Omental fat pad (tissue), 4 donors: ENCODE results near the gene HSFX4. TPM values are rescaled to one million over a fixed set of nuclear protein-coding genes. Genes with fewer than 3 reads are reported as not detected.
A peak's percentile ranks its signal among the peaks of the same experiment; 100 is the strongest.

Experiments used
- ATAC-seq: fragments of 150-250 bp; one replicate; pipeline ENCODE4 v1.9.1; 2016; ENCODE audit warnings: mild to moderate bottlenecking, moderate library complexity; ENCODE audit not compliant: low FRiP score
- DNase-seq: peaks from one replicate; pipeline ENCODE4 v3.0.0-alpha.2; 2019; ENCODE audit warnings: low spot score
- total RNA-seq, 4 donors: library from RNA; depleted of rRNA; stranded (reverse); fragments of >200 nt; gene quantifications; one replicate each; pipeline ENCODE4 v1.1.0, GENCODE V29; 2016
- TF ChIP-seq, protein P1 (sequence below), 3 donors: fragments of 450-650 bp; IDR thresholded peaks; one replicate each; pipeline ENCODE4 v1.5.1; 2016 to 2017; ENCODE audit warnings: antibody characterized with exemption in 3 of 3, mild to moderate bottlenecking in 3 of 3, moderate library complexity in 2 of 3

The HSFX4 gene
- total RNA-seq, 4 donors from 2014 or later = not detected

DNA sequence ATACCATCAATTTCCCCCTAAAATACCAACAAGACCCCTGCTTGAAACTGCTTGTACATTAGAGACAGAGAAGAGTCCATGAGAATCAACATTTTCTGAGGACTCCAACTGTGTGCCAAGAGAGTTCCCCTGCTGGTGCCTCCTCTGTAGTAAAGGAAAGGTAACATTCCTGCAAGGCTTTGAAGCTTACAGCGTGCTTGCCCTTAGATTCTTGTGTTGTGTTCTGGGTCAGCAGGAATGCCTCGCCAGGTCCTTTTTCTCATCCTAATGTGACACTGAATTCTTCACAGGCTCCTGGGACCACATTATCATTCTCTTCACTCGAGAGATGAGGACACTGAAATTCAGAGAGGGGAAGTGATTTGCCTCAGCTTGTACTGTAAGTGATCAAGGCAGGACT, 18.6 kb downstream of the HSFX4 start:
- DNase-seq (no peak), ATAC-seq (no peak)
- TF ChIP-seq, protein P1, sequence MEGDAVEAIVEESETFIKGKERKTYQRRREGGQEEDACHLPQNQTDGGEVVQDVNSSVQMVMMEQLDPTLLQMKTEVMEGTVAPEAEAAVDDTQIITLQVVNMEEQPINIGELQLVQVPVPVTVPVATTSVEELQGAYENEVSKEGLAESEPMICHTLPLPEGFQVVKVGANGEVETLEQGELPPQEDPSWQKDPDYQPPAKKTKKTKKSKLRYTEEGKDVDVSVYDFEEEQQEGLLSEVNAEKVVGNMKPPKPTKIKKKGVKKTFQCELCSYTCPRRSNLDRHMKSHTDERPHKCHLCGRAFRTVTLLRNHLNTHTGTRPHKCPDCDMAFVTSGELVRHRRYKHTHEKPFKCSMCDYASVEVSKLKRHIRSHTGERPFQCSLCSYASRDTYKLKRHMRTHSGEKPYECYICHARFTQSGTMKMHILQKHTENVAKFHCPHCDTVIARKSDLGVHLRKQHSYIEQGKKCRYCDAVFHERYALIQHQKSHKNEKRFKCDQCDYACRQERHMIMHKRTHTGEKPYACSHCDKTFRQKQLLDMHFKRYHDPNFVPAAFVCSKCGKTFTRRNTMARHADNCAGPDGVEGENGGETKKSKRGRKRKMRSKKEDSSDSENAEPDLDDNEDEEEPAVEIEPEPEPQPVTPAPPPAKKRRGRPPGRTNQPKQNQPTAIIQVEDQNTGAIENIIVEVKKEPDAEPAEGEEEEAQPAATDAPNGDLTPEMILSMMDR (IDR thresholded peaks at IDR 0.05) = no peak

DNA sequence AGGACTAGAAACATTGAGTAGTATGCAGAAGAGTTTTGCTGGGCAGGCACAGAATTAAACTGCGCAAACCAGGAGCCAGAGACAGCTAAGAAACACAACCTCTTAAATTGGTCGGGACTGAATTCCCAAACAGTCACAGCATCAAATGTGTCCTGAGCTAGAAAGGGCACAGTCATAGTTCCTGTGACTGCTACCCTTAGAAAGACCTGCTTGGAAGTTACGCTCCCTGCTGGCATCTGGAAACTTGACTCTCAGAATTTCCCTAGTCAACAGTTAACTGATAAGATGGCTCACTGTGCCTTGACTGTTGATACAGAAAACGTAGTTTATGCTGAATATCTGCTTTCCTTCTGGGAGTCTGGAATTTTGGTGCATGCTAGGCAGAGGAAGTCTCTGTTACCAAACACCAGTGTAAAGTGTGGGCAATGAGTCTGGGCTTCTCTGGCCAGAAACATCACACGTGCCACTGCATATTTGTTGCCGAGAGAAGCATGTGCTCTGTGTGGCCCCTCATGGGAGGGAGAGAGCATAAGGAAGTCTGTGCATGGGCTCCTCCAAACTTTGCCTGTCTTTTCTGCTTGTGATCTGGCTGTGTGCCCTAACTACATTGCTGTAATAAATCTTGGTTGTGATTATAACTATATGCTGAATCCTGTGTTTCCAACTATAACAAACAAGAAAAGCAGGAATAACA, 20.5 kb downstream of the HSFX4 start:
- TF ChIP-seq, protein P1 (IDR thresholded peaks at IDR 0.05) = no peak
- DNase-seq (no peak), ATAC-seq (no peak)

DNA sequence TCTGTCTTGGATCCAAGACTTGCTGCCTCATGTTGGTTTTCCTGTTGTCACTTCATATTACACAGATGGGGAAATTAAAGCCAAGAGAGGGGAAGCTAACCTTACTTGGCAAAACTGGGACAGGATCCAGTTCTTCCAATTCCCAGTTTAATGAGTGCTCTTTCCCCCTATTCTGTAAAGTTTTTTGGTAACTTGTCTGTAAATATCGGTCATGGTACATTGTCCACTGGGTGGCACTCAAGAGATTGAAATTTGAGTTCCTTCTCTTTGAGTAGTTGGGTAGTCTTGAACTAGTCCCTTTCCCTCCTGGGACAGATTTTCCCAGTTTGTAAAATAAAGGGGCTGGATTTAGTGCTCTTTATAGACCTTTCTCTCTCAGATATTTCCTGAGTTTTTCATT, 21.3 kb downstream of the HSFX4 start:
- ATAC-seq = no peak
- DNase-seq = no peak
- TF ChIP-seq, protein P1 (IDR thresholded peaks at IDR 0.05) = no peak

DNA sequence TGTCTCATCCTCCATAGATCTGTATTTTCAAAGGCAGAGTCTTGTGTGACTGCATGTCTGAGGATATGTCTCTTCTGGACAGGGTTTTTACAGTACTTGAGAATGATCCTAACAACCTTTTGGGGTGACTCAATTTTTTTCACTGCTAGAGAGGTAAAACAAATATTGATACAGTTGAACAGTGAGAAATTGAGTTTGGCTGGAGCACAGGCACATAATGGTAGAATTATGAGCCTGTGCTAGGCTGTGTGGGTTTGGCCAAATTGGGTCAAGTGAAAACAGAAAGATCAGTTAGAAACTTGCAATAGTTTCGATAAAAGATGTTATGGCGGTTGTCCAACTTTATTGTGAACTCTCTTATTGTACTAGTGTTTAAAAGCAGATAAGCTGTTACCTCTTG, 32.2 kb downstream of the HSFX4 start:
- TF ChIP-seq, protein P1 (IDR thresholded peaks at IDR 0.05) = no peak
- no peak for ATAC-seq
- no peak for DNase-seq

DNA sequence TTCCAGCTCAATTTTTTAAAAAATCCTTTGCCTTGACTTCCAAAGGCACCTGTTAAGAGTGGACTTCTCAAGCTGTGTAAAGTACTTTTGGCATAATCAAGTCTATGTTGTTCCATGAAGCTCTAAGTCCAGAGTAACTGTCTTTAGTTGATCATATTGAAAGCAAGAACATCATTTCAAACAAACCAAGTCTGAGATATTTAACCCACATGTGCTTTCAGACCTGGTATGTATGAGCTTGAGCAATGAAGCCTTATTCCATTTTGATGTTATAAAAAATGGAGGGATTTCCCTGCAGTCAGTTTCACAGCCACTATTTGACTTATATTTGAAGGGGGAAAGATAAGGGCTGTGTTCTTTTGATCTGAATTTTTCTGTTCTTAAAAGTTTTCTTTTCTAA, 32.6 kb downstream of the HSFX4 start:
- TF ChIP-seq, protein P1 (IDR thresholded peaks at IDR 0.05) = no peak
- no peak for ATAC-seq
- no peak for DNase-seq

DNA sequence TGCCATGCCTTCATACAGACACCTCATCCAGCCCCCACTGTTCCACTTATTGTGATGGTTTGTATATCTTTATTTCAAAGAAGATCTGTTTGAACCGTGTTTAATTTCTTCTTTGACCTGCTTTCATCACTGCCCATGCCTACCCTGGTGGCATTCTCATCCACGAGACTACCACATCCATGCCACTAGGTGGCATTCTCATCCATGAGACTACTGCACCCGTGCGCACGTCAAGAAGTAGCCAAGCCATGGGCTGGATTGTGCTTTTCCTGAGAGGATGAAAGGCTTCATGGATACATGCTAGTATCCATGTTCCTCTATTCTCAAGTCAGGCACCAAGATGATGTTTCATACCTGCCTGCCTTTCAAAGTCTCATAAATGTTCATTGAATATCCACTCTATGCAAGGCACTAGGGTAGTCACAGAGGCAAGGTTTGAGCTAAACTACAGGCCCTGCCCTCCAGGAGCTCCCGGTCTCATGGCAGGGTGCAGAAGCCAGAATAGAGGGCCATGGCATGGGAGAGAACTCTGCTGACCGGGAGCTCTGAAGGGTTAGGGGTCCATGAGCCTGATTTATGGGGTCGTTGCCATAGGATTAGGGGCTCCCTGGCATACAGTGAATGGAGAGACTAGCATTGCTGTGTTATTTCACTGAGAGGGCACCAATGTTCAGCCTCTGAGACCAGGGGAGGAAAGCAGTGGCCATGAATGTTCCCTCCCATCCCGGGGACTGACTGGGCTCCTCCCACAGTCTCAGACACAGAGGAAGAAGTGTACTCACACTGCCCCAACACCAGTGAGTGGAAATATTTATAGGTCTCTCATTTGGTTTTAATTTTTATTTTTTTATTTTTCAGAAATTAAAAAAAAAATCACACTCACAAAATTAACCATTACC, 33.7 kb downstream of the HSFX4 start:
- TF ChIP-seq, protein P1 (IDR thresholded peaks at IDR 0.05) = no peak
- ATAC-seq = peak; percentile 54
- DNase-seq = no peak
